DND-41 (cell line): Measurements from ENCODE around the gene RAD51B.

Source experiments
- ATAC-seq: fragments of 200-7000 bp; cut with Tn5 transposase; 3 replicates; pipeline ENCODE4 v1.9.1; 2021; ENCODE audit warnings: low read depth; ENCODE audit not compliant: insufficient read depth
- DNase-seq: peaks from one replicate; pipeline ENCODE4 v3.0.0-alpha.2; 2020
- H2AFZ ChIP-seq: 2 replicates; pipeline ENCODE4 v1.6.0; 2012; ENCODE audit warnings: low read depth, low read length
- H3K27ac ChIP-seq: 2 replicates; pipeline ENCODE4 v1.5.1; 2012; ENCODE audit warnings: low read length, inconsistent platforms
- H3K27me3 ChIP-seq: fragments of 200-600 bp; sonication (generic); 2 replicates; pipeline ENCODE4 v1.6.0; 2012; ENCODE audit warnings: low read length, mild to moderate bottlenecking, inconsistent platforms; ENCODE audit not compliant: insufficient read depth, poor library complexity
- H3K36me3 ChIP-seq: 2 replicates; pipeline ENCODE4 v1.5.1; 2012; ENCODE audit warnings: low read length, inconsistent platforms; ENCODE audit not compliant: insufficient read depth
- H3K4me1 ChIP-seq: 2 replicates; pipeline ENCODE4 v1.5.1; 2012; ENCODE audit warnings: mild to moderate bottlenecking, low read length; ENCODE audit not compliant: insufficient read depth
- H3K4me2 ChIP-seq: 2 replicates; pipeline ENCODE4 v1.6.0; 2012; ENCODE audit warnings: mild to moderate bottlenecking, moderate library complexity, low read length, inconsistent platforms; ENCODE audit not compliant: insufficient read depth
- H3K4me3 ChIP-seq, 2 experiments: fragments of 200-600 bp in 1 of 2; shearing (Covaris generic) in 1 of 2; 2 replicates each; pipeline ENCODE4 v1.5.1; 2012 to 2016; ENCODE audit warnings: inconsistent platforms in 2 of 2, low read length in 2 of 2, mild to moderate bottlenecking in 2 of 2, low read depth in 1 of 2, moderate library complexity in 1 of 2
- H3K79me2 ChIP-seq: 2 replicates; pipeline ENCODE4 v1.6.0; 2012; ENCODE audit warnings: low read length, inconsistent platforms; ENCODE audit not compliant: insufficient read depth
- H3K9ac ChIP-seq: 2 replicates; pipeline ENCODE4 v1.6.0; 2012; ENCODE audit warnings: low read depth, mild to moderate bottlenecking, inconsistent platforms, low read length, moderate library complexity
- H3K9me3 ChIP-seq: 2 replicates; pipeline ENCODE4 v1.5.1; 2012; ENCODE audit warnings: low read length, moderate library complexity, mild to moderate bottlenecking, inconsistent platforms; ENCODE audit not compliant: insufficient read depth, severe bottlenecking
- H4K20me1 ChIP-seq: 2 replicates; pipeline ENCODE4 v1.6.0; 2012; ENCODE audit warnings: low read length; ENCODE audit not compliant: insufficient read depth
- CTCF ChIP-seq: IDR thresholded peaks from 2 replicates; pipeline ENCODE4 v1.5.1; 2012; ENCODE audit warnings: borderline replicate concordance, low read length, moderate library complexity, mild to moderate bottlenecking; ENCODE audit not compliant: poor library complexity, severe bottlenecking; ENCODE audit errors: extremely low read depth
- EZH2 ChIP-seq: IDR thresholded peaks from 3 replicates; pipeline ENCODE4 v1.6.1; 2012; ENCODE audit warnings: borderline replicate concordance, low read depth, mild to moderate bottlenecking, moderate library complexity, low read length, inconsistent platforms; ENCODE audit not compliant: severe bottlenecking

The RAD51B gene

GRCh38 chr14:68584786-68585185, 765.2 kb downstream of the RAD51B start:
- Histone ChIP-seq H3K9me3 (no peaks in the 10 kb centered on the region), H3K4me1 (no peaks in the 10 kb centered on the region), H3K27ac (no peak overlapping the region), H3K4me3 (no peak overlapping the region), H3K4me2 (no peak overlapping the region), H3K9ac (no peak overlapping the region), H2AFZ (no peak overlapping the region), H3K27me3 (no peaks in the 10 kb centered on the region), H4K20me1 (no peaks in the 10 kb centered on the region), H3K36me3 (no peaks in the 10 kb centered on the region), H3K79me2 (no peaks in the 10 kb centered on the region)
- no peak for TF ChIP-seq CTCF
- no peak for TF ChIP-seq EZH2
- ATAC-seq (no peak), DNase-seq (no peak)

- ATAC-seq (no peak), DNase-seq (no peak)
- H3K27me3 ChIP-seq, result no peaks in the 10 kb centered on the region
- no peaks in the 10 kb centered on the region for H3K4me1 ChIP-seq
- H3K36me3 ChIP-seq, result no peaks in the 10 kb centered on the region
- H2AFZ ChIP-seq, result no peak overlapping the region
- H3K4me3 ChIP-seq, result no peak overlapping the region
- no peaks in the 10 kb centered on the region for H4K20me1 ChIP-seq
- no peak for TF ChIP-seq EZH2
- no peak for TF ChIP-seq CTCF
- H3K9ac ChIP-seq, result no peak overlapping the region
- no peaks in the 10 kb centered on the region for H3K9me3 ChIP-seq
- H3K27ac ChIP-seq, result no peak overlapping the region
- no peaks in the 10 kb centered on the region for H3K79me2 ChIP-seq
- H3K4me2 ChIP-seq, result no peak overlapping the region
Observed at GRCh38 chr14:68585690-68586089, 766.1 kb downstream of the RAD51B start.

GRCh38 chr14:68586896-68587751, 767.5 kb downstream of the RAD51B start:
- no peak overlapping the region for H3K4me2 ChIP-seq
- no peaks in the 10 kb centered on the region for H3K27me3 ChIP-seq
- H3K4me1 ChIP-seq, result no peaks in the 10 kb centered on the region
- no peaks in the 10 kb centered on the region for H4K20me1 ChIP-seq
- H3K4me3 ChIP-seq, result no peak overlapping the region
- no peak for DNase-seq
- no peaks in the 10 kb centered on the region for H3K9me3 ChIP-seq
- no peaks in the 10 kb centered on the region for H3K36me3 ChIP-seq
- no peak for TF ChIP-seq EZH2
- TF ChIP-seq CTCF, result no peak
- no peak overlapping the region for H2AFZ ChIP-seq
- no peak for ATAC-seq
- H3K9ac ChIP-seq, result no peak overlapping the region
- no peak overlapping the region for H3K27ac ChIP-seq
- H3K79me2 ChIP-seq, result no peaks in the 10 kb centered on the region
